ENCODE measurements around the gene AP3B1. TPM values are rescaled to one million over a fixed set of nuclear protein-coding genes. Genes with fewer than 3 reads are reported as not detected.

Gene AP3B1
- polyA plus RNA-seq, 1 donor: 33.6 TPM

DNA sequence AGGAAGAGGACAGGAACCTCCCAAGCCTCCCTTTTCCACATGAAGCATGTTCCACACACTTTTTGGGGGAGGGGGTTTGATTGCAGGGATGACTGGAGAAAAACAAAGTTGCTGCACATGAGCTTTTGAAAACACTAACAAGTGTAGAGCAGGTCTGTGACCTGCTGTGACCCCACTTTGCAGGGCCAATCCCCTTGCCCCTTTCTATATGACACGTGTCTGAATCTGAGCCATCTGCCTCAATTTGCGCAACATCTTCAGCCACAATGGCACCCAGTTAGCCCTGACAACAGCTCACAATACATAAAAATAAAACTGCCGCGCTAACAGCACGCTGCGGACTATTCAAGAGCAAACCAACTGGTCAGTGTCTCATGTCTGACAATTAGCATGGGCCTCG is 290.6 kb downstream of the AP3B1 start:
- DNase-seq (ENCODE audit: low read depth): no peak

DNA sequence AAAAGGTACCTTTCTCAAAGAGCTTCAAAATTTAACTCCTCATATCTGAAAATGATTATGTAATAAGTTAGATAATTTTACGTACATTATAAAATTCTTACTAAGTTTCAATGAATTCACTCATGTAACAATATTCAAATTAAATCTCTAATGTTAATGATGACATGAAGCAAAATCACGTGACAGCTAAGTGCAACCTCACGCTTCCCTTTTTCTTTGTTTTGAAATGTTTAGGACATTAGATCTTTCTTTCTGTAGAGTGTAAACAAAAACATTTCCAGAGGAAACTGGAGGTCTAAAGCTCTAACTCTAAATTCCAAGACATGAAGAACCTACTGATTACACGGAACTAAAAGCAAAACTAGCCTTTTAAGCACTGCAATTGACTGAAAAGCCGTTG is 291.0 kb downstream of the AP3B1 start:
- DNase-seq (ENCODE audit: low read depth): no peak

DNA sequence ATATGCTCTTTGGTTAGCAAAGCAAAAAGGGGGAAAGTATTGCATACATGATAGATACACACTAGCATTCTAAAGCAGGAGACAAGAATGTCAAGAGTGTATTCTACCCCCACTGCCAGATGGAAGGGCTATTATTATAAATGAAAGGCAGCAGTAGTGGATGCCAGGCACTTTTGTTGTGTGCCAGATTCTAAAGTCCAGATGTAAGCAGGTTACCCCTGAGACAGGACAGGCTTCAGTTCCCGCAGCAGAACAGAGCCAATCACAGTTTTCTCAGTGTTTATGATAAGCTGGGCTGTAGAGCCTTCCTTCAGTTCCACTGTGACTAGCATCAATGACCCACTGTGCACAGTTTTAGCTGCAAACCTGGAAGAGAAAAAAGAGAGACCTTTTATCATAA is 291.8 kb downstream of the AP3B1 start:
- DNase-seq (ENCODE audit: low read depth): no peak

DNA sequence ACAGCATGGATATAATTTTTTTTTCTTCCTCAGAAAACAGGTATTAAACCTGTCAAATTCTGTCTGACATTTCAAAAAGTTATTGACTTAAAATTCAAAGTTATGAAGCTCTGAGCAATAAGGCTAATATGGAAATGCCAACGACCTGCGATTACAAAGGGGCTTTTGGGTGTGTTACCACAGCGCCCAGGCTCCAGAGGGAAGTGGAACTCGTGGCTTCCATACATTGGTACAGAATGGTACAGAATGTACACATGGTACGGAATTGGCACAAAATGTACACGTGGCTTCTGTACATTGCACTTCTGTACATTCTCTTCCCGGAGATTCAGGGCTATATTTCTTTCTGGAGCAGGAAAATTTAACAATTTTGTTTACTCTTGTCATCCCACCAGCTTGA is 293.3 kb downstream of the AP3B1 start:
- DNase-seq (ENCODE audit: low read depth): no peak

DNA sequence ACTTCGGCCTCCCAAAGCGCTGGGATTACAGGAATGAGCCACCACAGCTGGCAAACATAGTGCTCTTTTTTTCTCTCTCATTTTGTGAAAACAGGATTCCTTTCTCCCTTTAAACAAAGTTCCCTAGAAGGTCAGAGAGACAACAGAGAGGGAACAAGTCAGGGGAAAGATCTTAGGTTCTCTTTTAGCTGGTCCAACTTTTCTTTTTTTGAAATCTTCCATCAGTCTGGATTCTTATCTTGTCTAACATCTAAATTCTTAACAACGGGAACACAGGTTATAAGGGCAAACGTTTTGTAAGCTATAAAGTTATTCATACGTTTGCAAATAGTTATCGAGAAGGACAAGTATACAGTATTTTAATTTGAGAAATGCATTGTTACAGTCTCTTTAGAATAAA is 294.3 kb downstream of the AP3B1 start:
- DNase-seq (ENCODE audit: low read depth): no peak

DNA sequence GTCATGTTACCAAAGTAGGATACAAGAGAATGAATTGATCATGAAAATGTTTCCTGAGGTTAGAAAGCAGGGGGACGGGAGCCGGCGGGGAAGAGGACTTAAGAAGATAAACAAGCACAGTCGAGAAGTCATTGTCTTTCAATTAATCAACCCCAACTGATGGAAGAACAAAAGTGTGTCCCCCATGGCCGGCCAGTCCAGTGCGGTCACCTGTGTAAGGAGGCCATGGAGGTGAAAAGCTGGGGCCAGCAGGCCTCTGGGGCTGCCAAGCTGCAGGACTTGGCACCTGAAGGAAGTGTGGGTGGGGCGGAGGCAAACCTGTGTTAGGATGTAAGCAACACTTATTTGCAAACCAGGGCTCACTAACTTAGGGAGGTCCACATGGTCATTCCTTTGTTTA is 295.1 kb downstream of the AP3B1 start:
- no peak for DNase-seq (ENCODE audit: low read depth)

DNA sequence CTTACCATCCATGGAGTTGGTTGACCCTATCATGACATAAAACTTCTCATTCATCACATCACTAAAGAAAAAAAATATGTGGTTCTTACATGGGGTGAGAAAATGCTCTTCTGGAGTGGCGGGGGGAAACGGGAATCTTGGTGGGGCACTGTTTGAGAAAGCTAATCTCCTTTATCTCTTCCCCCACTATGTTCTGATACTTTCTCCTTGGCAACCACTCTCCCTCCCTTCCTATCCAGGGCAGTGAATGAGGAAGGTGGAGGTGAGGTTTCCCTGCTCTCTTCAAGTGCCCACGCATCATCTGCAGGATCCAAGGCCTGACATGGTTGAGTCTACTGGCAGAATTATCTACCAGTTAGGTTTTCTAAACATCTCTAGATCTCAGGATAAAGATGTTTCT is 297.6 kb downstream of the AP3B1 start:
- DNase-seq (ENCODE audit: low read depth): no peak

DNA sequence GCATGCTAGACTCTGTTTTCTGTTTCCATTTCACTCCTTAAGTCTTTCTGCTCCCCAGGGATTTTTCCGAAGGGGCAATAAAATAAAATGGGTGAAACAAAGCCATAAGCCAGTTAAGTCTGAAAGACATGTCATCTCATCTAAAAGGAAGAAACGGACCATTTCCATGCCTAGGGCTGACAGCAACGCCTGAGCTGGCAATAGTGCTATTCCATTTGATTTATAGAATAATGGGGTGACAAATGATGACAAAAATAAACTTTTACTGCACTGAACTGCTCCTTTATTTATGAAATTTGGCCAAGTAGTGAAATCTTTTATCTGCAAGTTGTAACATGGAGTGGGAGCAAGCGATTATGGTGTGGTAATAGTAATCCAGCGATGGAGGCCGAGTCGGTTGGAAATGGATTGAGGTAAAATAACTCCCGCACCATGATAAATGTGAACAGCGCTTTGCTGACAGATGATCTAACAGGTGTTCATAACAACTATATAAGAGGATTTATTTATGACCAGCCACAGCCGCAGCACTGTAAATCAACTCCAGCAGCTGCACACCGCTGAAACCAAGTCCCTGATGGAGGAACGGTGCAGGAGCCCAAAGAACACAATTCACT is 298.6 kb downstream of the AP3B1 start:
- DNase-seq (ENCODE audit: low read depth): no peak

DNA sequence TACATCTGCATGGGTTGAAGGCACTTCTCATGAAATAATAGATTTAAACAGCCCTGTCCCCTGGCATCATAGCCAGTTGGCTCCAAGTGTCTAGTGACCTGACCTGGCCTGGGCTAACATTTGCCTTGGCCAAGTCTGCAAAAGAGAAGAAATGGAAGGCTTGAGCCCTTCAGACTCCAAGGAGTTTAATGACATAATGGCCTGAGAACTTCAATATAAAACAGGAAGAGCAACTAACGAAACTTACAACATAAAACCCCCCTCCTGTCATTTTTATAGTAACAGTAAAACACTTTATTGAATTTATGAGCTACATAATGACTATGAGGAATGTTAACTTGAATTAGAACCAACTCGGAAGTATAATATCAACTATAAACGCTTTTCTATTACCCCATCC is 299.6 kb downstream of the AP3B1 start:
- DNase-seq (ENCODE audit: low read depth): no peak

DNA sequence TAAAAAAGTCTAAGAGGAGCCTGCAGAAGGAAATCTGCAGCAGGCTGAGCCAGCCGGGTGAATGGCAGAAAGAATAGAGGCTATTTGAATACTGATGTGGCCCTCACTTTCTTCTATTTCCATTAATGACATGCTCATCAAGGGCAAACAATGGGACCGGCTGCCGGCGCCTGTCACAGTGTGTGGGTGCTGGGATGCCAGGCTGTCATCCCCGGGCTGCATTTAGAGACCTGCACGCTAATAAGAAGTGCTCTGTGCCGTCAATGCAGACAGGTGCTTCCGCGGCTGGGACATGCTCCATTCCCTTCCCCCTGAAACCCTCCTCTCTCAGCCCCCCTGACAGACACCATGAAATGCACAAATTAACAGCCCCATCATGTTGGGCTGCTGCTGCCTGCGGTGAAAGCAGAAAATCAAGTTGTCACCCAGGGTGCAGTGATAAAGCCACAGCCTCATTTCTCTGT is 300.6 kb downstream of the AP3B1 start:
- DNase-seq (ENCODE audit: low read depth): no peak

DNA sequence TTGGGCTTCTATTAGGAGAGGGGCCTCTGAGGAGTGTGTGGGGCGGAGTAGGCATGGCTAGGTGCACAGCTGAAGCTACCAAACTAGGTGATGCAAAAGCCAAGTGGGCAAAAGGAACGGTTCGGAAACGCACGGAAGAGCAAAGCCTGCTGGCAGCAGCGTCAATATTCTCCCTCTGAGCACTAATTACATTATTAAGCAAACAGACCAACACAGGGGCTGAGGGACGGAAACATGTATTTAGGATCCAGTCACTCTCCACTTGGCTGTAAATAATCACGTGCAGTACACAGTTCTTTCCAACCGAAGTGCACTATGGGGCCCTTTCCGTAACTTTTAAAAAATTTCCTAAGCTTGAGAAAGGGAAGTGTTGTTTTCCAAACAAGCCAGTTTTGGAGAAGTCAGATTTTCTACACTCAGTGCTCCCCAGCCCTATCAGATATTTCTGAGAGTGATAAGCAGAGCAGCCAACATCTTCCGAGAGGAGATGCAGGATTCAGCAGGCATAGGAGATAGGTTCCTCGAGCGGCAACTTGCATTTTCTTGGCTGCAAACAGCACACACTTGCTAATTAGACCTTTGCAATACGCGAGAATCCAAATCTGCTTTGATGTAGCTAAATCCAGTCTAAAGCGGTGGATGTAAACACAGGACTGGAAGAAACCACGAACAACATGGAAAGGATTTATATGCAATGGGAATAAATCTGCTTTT is 301.2 kb downstream of the AP3B1 start:
- DNase-seq (ENCODE audit: low read depth): no peak

DNA sequence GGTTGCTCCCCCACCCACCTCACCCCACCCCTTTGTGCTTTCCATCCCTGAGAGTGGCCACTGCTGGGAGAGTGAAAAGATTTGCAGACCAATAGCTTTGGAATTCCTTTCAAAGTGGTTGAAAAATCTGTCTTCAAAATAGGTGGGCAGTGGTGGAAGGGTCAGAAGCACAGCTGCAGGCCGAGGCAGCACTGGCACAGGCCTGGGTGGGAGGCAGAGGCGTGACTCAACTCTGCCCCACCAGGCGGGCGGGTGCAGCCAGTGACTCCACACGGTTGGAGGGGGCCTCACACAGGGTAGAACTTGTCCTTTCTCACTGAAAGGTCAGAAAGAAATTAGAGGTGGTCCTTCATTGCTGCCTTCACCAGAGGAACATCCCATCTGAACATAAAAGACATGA is 303.4 kb downstream of the AP3B1 start:
- DNase-seq (ENCODE audit: low read depth): no peak

DNA sequence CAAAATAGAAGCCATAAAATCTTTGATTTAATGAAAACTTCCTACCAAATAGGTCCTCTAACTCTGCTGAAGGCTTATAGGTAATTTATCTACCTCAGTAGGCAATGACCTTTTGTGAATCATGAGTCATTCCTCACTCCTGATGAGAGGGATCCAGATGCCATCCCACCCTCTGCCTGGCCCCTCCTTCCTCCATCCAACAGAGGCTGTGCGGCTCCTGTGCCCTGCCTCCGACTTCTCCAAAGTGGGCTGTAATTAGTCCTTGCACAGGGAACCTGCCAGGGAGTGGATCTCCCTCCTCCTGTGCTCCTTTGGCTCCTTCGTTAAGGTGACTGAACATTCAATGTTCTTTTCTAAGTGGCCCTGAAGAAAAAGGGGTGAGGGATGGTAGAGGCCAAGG is 304.5 kb downstream of the AP3B1 start:
- DNase-seq (ENCODE audit: low read depth): no peak

DNA sequence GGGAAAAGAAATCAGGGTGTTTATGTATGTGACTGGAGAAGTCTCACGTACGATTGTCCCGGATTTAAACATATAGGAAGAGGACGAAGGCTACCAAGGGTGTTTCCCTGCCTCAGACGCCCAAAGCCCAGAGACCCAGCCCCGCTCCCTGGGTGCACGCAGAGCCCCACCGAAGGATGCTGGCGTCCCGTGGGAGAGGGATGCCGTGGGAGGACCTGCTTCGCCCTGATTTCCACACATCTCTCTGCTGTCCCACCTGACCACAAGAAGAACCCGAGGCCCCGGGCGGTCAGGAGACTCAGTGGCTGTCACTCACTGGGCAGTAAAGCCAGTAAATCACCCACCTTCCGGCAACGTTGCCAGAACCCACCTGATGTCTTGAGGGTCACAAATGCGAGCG is 306.5 kb downstream of the AP3B1 start:
- no peak for DNase-seq (ENCODE audit: low read depth)

DNA sequence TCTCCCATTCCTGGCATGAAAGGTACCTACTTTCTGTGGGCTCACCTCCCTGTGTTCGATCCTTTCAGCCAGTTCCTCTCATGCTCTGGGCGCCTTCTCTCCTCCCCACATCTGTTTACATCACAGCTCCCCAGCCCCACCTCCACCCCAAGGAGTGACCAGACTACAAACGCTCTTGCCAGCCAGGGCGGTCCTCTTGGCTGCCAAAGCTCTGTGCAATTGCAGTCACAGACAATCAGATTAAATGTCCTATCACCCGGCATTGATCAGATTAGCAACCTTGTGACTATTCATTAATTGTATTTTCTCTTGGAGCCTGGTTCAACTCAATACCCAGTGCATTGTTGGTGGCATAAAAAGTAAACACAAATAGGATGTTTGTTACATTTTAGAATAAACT is 307.2 kb downstream of the AP3B1 start:
- DNase-seq (ENCODE audit: low read depth): no peak

DNA sequence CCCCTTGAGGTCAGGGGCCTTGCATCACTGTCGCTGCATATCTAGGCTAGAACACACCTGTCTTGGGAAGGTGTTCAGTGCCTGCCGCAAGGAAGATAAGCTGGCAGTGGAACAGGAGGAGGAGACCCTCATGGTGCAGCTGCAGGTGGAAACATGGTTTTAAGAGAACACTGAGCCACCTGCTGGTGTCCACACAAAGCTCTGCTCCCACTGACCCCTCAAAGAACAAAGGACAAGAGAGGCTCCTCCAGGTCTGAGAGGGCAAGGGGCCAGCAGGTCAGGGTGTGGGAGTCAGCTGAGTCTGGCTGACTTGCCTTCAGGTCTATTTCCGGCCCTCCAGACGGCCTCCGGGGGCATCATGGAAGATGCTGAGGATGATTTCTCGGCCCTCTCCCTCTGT is 308.2 kb downstream of the AP3B1 start:
- no peak for DNase-seq (ENCODE audit: low read depth)

DNA sequence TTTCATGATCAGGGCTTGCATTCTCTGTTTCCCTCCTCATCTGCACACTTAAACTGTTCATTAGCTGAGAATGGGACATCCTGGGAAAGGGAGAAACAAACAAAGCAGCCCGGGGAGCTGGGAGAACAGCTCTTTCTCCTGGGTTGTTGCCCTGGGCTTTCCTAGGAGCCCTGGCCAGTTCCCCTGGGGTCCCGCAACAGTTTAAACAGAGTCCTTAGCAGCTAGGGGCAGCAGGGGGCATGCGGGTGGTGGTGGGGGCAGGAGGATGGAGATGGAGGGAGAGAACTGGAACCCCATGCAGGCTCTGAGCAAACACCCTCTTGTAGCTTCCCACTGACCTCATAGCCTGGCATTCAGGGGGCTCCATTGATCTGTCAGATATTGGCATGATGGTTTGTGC is 309.3 kb downstream of the AP3B1 start:
- no peak for DNase-seq (ENCODE audit: low read depth)

DNA sequence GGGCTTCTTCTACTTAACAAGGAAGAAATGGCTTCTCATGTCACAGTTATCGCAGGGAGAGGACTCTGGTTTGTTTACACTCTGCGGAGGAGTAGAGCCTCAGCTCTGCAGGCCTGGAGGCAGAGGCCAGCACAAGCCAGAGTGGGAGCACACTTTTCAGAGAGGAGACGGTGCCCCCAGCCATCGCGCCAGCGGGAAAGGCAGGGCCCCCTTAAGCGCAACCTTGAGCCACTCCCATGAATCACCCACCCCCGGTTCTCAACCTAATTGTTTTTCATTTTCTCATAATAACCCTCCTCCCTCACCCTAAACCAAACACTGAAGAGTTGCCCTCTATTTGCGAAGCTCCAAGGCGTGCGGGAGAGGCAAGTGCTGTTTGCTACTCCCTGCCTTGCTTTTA is 309.9 kb downstream of the AP3B1 start:
- no peak for DNase-seq (ENCODE audit: low read depth)

DNA sequence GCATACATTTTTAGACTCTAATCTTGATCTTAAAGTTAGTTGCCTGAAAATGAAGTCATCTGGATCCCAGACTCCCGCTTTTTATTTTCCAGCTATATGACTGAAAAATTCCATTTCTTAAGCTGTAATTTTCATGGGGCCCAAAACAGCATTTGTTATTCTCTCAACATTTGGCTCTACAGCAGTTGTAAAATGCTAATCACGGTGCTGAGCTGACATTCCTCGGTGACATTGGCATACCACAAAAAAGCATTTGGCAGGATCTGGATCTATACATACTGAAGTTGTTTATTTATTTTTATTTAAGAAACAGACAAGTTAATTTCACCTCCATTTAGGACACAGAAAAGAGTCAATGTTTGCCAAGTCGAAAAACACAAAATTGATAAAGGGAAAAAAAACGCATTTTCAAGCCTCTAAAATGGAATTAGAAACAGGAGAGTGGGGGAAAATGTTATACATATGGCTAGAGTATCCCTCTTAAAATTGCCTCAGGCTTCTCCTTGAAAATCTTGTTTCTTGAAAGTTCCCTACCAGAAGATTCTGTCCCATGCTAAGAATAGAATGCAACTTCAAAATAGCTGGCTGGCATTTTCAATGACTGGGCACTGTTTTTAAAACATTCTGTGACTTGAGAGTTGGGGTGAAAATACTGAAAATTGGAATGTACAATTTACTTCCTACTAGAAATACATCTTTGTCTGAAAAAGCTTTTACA is 310.9 kb downstream of the AP3B1 start:
- no peak for DNase-seq (ENCODE audit: low read depth)

DNA sequence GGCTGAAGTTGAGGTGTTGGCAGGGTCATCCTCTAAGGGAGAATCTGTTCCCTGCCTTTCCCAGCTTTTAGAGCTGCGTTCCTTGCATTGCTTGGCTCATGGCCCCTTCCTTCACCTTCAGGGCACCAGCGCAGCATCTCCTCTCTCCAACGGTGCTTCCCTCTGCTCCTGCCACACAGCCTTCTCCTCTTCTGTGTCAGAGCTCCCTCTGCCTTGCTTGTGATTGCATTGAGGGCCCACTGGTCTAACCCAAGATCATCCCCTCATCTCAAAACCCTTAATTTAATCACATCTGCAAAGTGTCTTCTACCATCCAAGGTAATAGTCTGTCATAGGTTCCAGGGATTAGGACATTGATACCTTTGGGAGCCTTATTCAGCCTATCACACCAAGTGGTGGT is 312.7 kb downstream of the AP3B1 start:
- DNase-seq (ENCODE audit: low read depth): no peak

DNA sequence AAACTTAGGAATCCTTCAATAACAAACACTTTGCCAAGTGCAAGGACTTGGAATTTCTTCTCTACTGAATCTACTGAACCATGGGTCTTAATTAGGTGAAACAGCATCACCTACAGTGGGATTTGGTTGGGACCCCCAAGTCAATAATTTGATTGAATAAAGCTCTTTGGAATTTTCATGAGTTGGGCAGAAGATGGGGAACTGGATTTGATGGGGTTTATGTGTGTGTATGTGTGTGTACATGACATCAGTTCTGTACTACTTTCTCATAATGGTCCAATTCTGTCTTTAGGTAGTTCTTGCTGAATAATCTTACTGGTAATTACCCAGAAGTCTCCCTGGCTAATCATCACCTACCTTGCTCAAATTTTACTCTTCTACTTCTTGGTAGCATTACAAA is 319.9 kb downstream of the AP3B1 start:
- DNase-seq (ENCODE audit: low read depth): no peak

DNA sequence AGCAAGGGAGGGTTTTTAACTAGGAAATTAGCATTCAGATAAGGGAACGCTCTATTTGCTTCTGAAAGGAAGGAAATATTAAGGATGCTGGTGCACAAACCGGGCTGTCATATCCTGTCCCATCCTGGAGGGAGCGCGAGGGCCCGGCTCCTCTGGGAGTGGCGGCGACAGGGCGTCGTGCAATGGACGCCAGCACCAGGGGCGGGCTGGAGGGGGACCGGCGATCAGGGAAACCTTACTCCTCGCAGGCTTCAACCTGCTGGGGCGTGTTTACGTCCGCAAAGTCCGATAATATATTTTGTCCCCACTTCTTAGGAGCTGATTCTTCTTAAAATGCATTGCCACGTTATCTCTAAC is 321.3 kb downstream of the AP3B1 start:
- DNase-seq (ENCODE audit: low read depth): no peak

Data from forelimb muscle (tissue), 1 donor.